ENCODE results near the gene RNF223.

RNF223 gene

GRCh38 chr1:1033731-1034438, 40.2 kb downstream of the RNF223 start:
- TF ChIP-seq RARB (CRISPR knock-in tag; IDR thresholded peaks at IDR 0.05): no peak
- no peak for TF ChIP-seq OSR1 (CRISPR knock-in tag; IDR thresholded peaks at IDR 0.05)
- TF ChIP-seq PATZ1 (CRISPR knock-in tag; IDR thresholded peaks at IDR 0.05; ENCODE audit: borderline replicate concordance): no peak
- no peak for TF ChIP-seq POU6F1 (CRISPR knock-in tag; IDR thresholded peaks at IDR 0.05; ENCODE audit: borderline replicate concordance, low read depth)
- TF ChIP-seq TOX (CRISPR knock-in tag; IDR thresholded peaks at IDR 0.05; ENCODE audit: borderline replicate concordance): no peak
- ATAC-seq: no peak

- no peak for TF ChIP-seq CREB5 (CRISPR knock-in tag; IDR thresholded peaks at IDR 0.05; ENCODE audit: low read depth)
- no peak for TF ChIP-seq SNAI2 (CRISPR knock-in tag; IDR thresholded peaks at IDR 0.05)
- TF ChIP-seq OSR1 (CRISPR knock-in tag; IDR thresholded peaks at IDR 0.05): no peak
- no peak for TF ChIP-seq BACH2 (CRISPR knock-in tag; IDR thresholded peaks at IDR 0.05; ENCODE audit: borderline replicate concordance)
- TF ChIP-seq ZFP3 (CRISPR knock-in tag; IDR thresholded peaks at IDR 0.05): no peak
- TF ChIP-seq CSDC2 (CRISPR knock-in tag; IDR thresholded peaks at IDR 0.05): no peak
- TF ChIP-seq ZFP30 (CRISPR knock-in tag; IDR thresholded peaks at IDR 0.05): no peak
- TF ChIP-seq ZNF565 (CRISPR knock-in tag; conservative IDR thresholded peaks at IDR 0.05; ENCODE audit: low read depth): no peak
- no peak for TF ChIP-seq CSRNP3 (CRISPR knock-in tag; IDR thresholded peaks at IDR 0.05)
- no peak for TF ChIP-seq ESRRG (CRISPR knock-in tag; IDR thresholded peaks at IDR 0.05)
- no peak for TF ChIP-seq ARNTL (CRISPR knock-in tag; IDR thresholded peaks at IDR 0.05; ENCODE audit: borderline replicate concordance, low read depth)
- TF ChIP-seq PATZ1 (CRISPR knock-in tag; IDR thresholded peaks at IDR 0.05; ENCODE audit: borderline replicate concordance): no peak
- TF ChIP-seq ZNF8 (CRISPR knock-in tag; IDR thresholded peaks at IDR 0.05): no peak
- no peak for TF ChIP-seq TSHZ2 (CRISPR knock-in tag; IDR thresholded peaks at IDR 0.05)
- TF ChIP-seq TCF4 (CRISPR knock-in tag; IDR thresholded peaks at IDR 0.05; ENCODE audit: borderline replicate concordance): no peak
- no peak for TF ChIP-seq RARB (CRISPR knock-in tag; IDR thresholded peaks at IDR 0.05)
- no peak for TF ChIP-seq ZNF70 (CRISPR knock-in tag; IDR thresholded peaks at IDR 0.05)
- ATAC-seq: peak; percentile 87
Measured at GRCh38 chr1:1033009-1033587, 41.0 kb downstream of the RNF223 start.

All from SK-N-SH treated with all-trans-retinoic acid at 6 μM for 48 hours (cell line).